IMR-90 (cell line): ENCODE data around the gene DBNDD2. TPM values are rescaled to one million over a fixed set of nuclear protein-coding genes. Genes with fewer than 3 reads are reported as not detected.

Experiments used
- ATAC-seq: fragments of 200-7000 bp; cut with Tn5 transposase; 2 replicates; pipeline ENCODE4 v1.9.1; 2020; ENCODE audit warnings: low read depth, mild to moderate bottlenecking, moderate library complexity
- BruUV-seq: library from RNA; stranded (reverse); fragments of 400-500 nt; replicated peaks from 2 replicates; lab custom pipeline; 2021; lab: Mats Ljungman, UMichigan
- CTCF ChIA-PET: fragments of 300-600 bp; formaldehyde crosslinking; extraction: SDS; loops from one replicate; lab custom pipeline; 2021; ENCODE audit warnings: antibody characterized with exemption; lab: Yijun Ruan, JAX
- POLR2A ChIA-PET: fragments of 300-600 bp; sonication (Branson Sonifier 250); formaldehyde crosslinking; loops from one replicate; lab custom pipeline; 2022; ENCODE audit warnings: antibody characterized with exemption; ENCODE audit not compliant: unreplicated experiment; lab: Charles Lee
- DNase-seq: peaks from one replicate; pipeline ENCODE4 v3.0.0; 2013
- H2AFZ ChIP-seq: replicated peaks from 2 replicates; pipeline ENCODE3; 2013; ENCODE audit warnings: low read length, mild to moderate bottlenecking; ENCODE audit not compliant: poor library complexity
- H2AK5ac ChIP-seq: 2 replicates; pipeline ENCODE4 v1.6.1; 2013; ENCODE audit warnings: low read depth, low read length, inconsistent platforms
- H2AK9ac ChIP-seq: replicated peaks from 2 replicates; pipeline ENCODE3; 2013; ENCODE audit warnings: mild to moderate bottlenecking, low read depth, low read length, moderate library complexity; ENCODE audit not compliant: poor library complexity
- H2BK120ac ChIP-seq: 2 replicates; pipeline ENCODE4 v1.6.1; 2013; ENCODE audit warnings: low read depth, low read length, inconsistent platforms
- H2BK15ac ChIP-seq: 3 replicates; pipeline ENCODE4 v1.6.1; 2013; ENCODE audit warnings: low read depth, low read length, inconsistent platforms
- H2BK20ac ChIP-seq: 2 replicates; pipeline ENCODE4 v1.6.1; 2013; ENCODE audit warnings: low read depth, mild to moderate bottlenecking, inconsistent platforms, low read length, moderate library complexity
- H2BK5ac ChIP-seq: 2 replicates; pipeline ENCODE4 v1.6.1; 2013; ENCODE audit warnings: mild to moderate bottlenecking, low read depth, low read length, inconsistent platforms; ENCODE audit not compliant: poor library complexity, severe bottlenecking
- H3K14ac ChIP-seq: replicated peaks from 2 replicates; pipeline ENCODE4 v1.6.1; 2013; ENCODE audit warnings: low read depth, low read length, inconsistent platforms
- H3K18ac ChIP-seq: 2 replicates; pipeline ENCODE4 v1.6.1; 2013; ENCODE audit warnings: low read depth, low read length, control low read depth
- H3K23ac ChIP-seq: 2 replicates; pipeline ENCODE4 v1.6.1; 2013; ENCODE audit warnings: low read depth, low read length, inconsistent platforms
- H3K27ac ChIP-seq: 2 replicates; pipeline ENCODE4 v1.5.1; 2013; ENCODE audit warnings: mild to moderate bottlenecking, control low read depth, low read length; ENCODE audit not compliant: insufficient read depth
- H3K27me3 ChIP-seq: 2 replicates; pipeline ENCODE4 v1.6.1; 2013; ENCODE audit warnings: low read length; ENCODE audit not compliant: control insufficient read depth, insufficient read depth
- H3K36me3 ChIP-seq: 2 replicates; pipeline ENCODE4 v1.6.1; 2013; ENCODE audit warnings: low read length, mixed read lengths; ENCODE audit not compliant: control insufficient read depth, insufficient read depth
- H3K4ac ChIP-seq: 2 replicates; pipeline ENCODE4 v1.6.1; 2013; ENCODE audit warnings: low read depth, low read length, inconsistent platforms
- H3K4me1 ChIP-seq: 2 replicates; pipeline ENCODE4 v1.6.1; 2013; ENCODE audit warnings: low read length, mixed read lengths; ENCODE audit not compliant: control insufficient read depth, insufficient read depth
- H3K4me2 ChIP-seq: 2 replicates; pipeline ENCODE4 v1.6.1; 2013; ENCODE audit warnings: low read depth, mild to moderate bottlenecking, control low read depth, low read length, moderate library complexity
- H3K4me3 ChIP-seq: 2 replicates; pipeline ENCODE4 v1.5.1; 2013; ENCODE audit warnings: low read depth, mild to moderate bottlenecking, control low read depth, low read length, moderate library complexity; ENCODE audit not compliant: insufficient read depth
- H3K56ac ChIP-seq: 2 replicates; pipeline ENCODE4 v1.6.1; 2013; ENCODE audit warnings: low read length, inconsistent platforms; ENCODE audit not compliant: insufficient read depth; ENCODE audit errors: extremely low read depth
- H3K79me1 ChIP-seq, 2 experiments: 2 replicates each; pipeline ENCODE4 v1.6.1; 2013; ENCODE audit warnings: low read length in 2 of 2, inconsistent platforms in 1 of 2, low read depth in 1 of 2
- H3K9ac ChIP-seq: 2 replicates; pipeline ENCODE4 v1.6.1; 2013; ENCODE audit warnings: low read depth, low read length, control low read depth
- H3K9me1 ChIP-seq: 2 replicates; pipeline ENCODE4 v1.6.1; 2013; ENCODE audit warnings: low read length, inconsistent platforms; ENCODE audit not compliant: insufficient read depth
- H3K9me3 ChIP-seq: 2 replicates; pipeline ENCODE4 v1.6.1; 2013; ENCODE audit warnings: low read length; ENCODE audit not compliant: control insufficient read depth, insufficient read depth
- H4K20me1 ChIP-seq: 2 replicates; pipeline ENCODE4 v1.6.1; 2013; ENCODE audit warnings: low read length, inconsistent platforms; ENCODE audit not compliant: insufficient read depth
- H4K5ac ChIP-seq: 2 replicates; pipeline ENCODE4 v1.6.1; 2013; ENCODE audit warnings: mild to moderate bottlenecking, low read depth, low read length, control low read depth
- H4K8ac ChIP-seq, 2 experiments: 2 replicates each; pipeline ENCODE4 v1.6.1; 2013; ENCODE audit warnings: low read depth in 2 of 2, low read length in 2 of 2, control low read depth in 1 of 2, inconsistent platforms in 1 of 2
- H4K91ac ChIP-seq: 2 replicates; pipeline ENCODE4 v1.6.1; 2013; ENCODE audit warnings: low read depth, low read length, inconsistent platforms; ENCODE audit not compliant: insufficient read depth
- BHLHE40 ChIP-seq: fragments of 150-350 bp; IDR thresholded peaks from 2 replicates; pipeline ENCODE4 v1.6.1; 2016; ENCODE audit warnings: mild to moderate bottlenecking, low read depth, low read length
- CEBPB ChIP-seq: IDR thresholded peaks from 2 replicates; pipeline ENCODE4 v1.6.1; 2012; ENCODE audit warnings: low read depth, low read length, improper control_type of control experiment
- CHD1 ChIP-seq: IDR thresholded peaks from 2 replicates; pipeline ENCODE4 v1.6.1; 2012; ENCODE audit warnings: low read depth, low read length, improper control_type of control experiment
- CTCF ChIP-seq: conservative IDR thresholded peaks from 2 replicates; pipeline ENCODE4 v1.5.1; 2012; ENCODE audit warnings: mild to moderate bottlenecking, low read depth, low read length, improper control_type of control experiment
- ELK1 ChIP-seq: fragments of 150-350 bp; IDR thresholded peaks from 2 replicates; pipeline ENCODE4 v1.6.1; 2016; ENCODE audit warnings: low read depth, mild to moderate bottlenecking, low read length, moderate library complexity, borderline replicate concordance
- FOS ChIP-seq: fragments of 150-350 bp; IDR thresholded peaks from 2 replicates; pipeline ENCODE4 v1.6.1; 2016; ENCODE audit warnings: low read depth, low read length
- MAFK ChIP-seq: IDR thresholded peaks from 2 replicates; pipeline ENCODE4 v1.6.1; 2012; ENCODE audit warnings: low read depth, low read length, improper control_type of control experiment
- MAZ ChIP-seq: IDR thresholded peaks from 2 replicates; pipeline ENCODE4 v1.6.1; 2012; ENCODE audit warnings: low read depth, mild to moderate bottlenecking, low read length, improper control_type of control experiment, moderate library complexity, borderline replicate concordance
- MXI1 ChIP-seq: IDR thresholded peaks from 2 replicates; pipeline ENCODE4 v1.6.1; 2012; ENCODE audit warnings: low read depth, mild to moderate bottlenecking, low read length, moderate library complexity, borderline replicate concordance
- RAD21 ChIP-seq: IDR thresholded peaks from 2 replicates; pipeline ENCODE4 v1.6.1; 2012; ENCODE audit warnings: low read length, improper control_type of control experiment
- RCOR1 ChIP-seq: IDR thresholded peaks from 2 replicates; pipeline ENCODE4 v1.6.1; 2012; ENCODE audit warnings: mild to moderate bottlenecking, low read length, improper control_type of control experiment; ENCODE audit not compliant: insufficient replicate concordance
- RFX5 ChIP-seq: IDR thresholded peaks from 2 replicates; pipeline ENCODE4 v1.8.0; 2012; ENCODE audit warnings: low read depth, mild to moderate bottlenecking, low read length, moderate library complexity
- SMC3 ChIP-seq: fragments of 150-350 bp; IDR thresholded peaks from 2 replicates; pipeline ENCODE4 v1.6.1; 2016; ENCODE audit warnings: low read depth, mild to moderate bottlenecking, antibody characterized with exemption, low read length, moderate library complexity
- WGBS, 2 experiments: methylation state at CpG; one replicate each; pipeline versions ENCODE4 v1.1.5 to v1.1.7; 2013; ENCODE audit warnings: missing lambda C conversion rate in 2 of 2; ENCODE audit not compliant: insufficient read length in 1 of 2; ENCODE audit errors: extremely low coverage in 2 of 2; 5-methylcytosine and 5-hydroxymethylcytosine counted together
- dilution Hi-C: fragments of 300-500 bp; cut with HindIII; formaldehyde crosslinking; loops from one replicate; pipeline ENCODE4 v1.14.3; 2018; ENCODE audit warnings: low sequenced_read_pairs; ENCODE audit not compliant: unreplicated experiment
- in situ Hi-C: fragments of 300-500 bp; cut with MboI; formaldehyde crosslinking; loops from 3 replicates; pipeline ENCODE4 v1.14.3; 2019; ENCODE audit warnings: low sequenced_read_pairs, inconsistent platforms, mixed read lengths
- intact Hi-C: fragments of 100-400 bp; cut with micrococcal nuclease; formaldehyde crosslinking; loops from 2 replicates; pipeline ENCODE4 v1.10.0; 2022
- polyA plus RNA-seq, 3 experiments: library from polyadenylated mRNA; depleted of rRNA; stranded (reverse); fragments of >200 nt; gene quantifications; 2 replicates each; pipeline ENCODE4 v1.2.3, GENCODE V29; 2012; ENCODE audit warnings: low replicate concordance in 1 of 3
- total RNA-seq: library from RNA; depleted of rRNA; stranded (reverse); fragments of >200 nt; gene quantifications from 2 replicates; pipeline ENCODE4 v1.2.3, GENCODE V29; 2012

Gene DBNDD2
- total and polyA plus RNA-seq, 2 of the 4 experiments (the other 2 are of a cell fraction), result 1.3 to 9.3 TPM

GRCh38 chr20:45374966-45375365 lies 33.1 kb upstream of the DBNDD2 start:
- Histone ChIP-seq H3K9me1 (no peaks in the 10 kb centered on the region), H2BK120ac (no peak overlapping the region), H3K56ac (no peak overlapping the region), H3K4me2 (no peak overlapping the region), H2BK20ac (no peak overlapping the region), H3K4me1 (no peaks in the 10 kb centered on the region; the same call in 1 of the 2 replicates), H4K5ac (no peak overlapping the region), H2AK9ac (no peak overlapping the region), H2BK5ac (no peak overlapping the region), H3K18ac (no peak overlapping the region), H3K14ac (no peak overlapping the region), H4K20me1 (no peaks in the 10 kb centered on the region), H3K23ac (no peak overlapping the region), H3K9ac (no peak overlapping the region), H3K27ac (no peak overlapping the region), H3K79me1 (no peaks in the 10 kb centered on the region), H3K36me3 (no peaks in the 10 kb centered on the region), H3K4me3 (no peak overlapping the region), H3K9me3 (no peaks in the 10 kb centered on the region), H4K8ac (no peak overlapping the region), H4K91ac (no peak overlapping the region), H3K27me3 (no peaks in the 10 kb centered on the region), H3K4ac (no peak overlapping the region), H2AFZ (no peak overlapping the region), H2AK5ac (no peak overlapping the region), H2BK15ac (no peak overlapping the region)
- in situ Hi-C loops, result loop anchor here (5.0 kb wide), 1 partner anchor 42 kb away; the partner anchor contains the start of gene PIGT
- WGBS, 2 experiments, result 98% methylated on average over 13 of the region's 14 CpGs; no CpG with 5 or more reads in 1 of the 2 experiments
- intact Hi-C loops, result loop anchor here (1.0 kb wide), 2 partner anchors 62 to 396 kb away; no protein-coding TSS in a partner anchor
- CTCF ChIA-PET, result interaction anchor here (1.7 to 3.7 kb wide), 2 partner anchors 62 to 396 kb away, joined by 6 to 38 read pairs; no protein-coding TSS in a partner anchor
- BruUV-seq, result no TSS peak
- dilution Hi-C loops, result no loop called here
- ATAC-seq, result no peak
- TF ChIP-seq CHD1, result no peak
- TF ChIP-seq RCOR1, result no peak
- TF ChIP-seq MAFK, result no peak
- no peak for TF ChIP-seq FOS
- no peak for TF ChIP-seq ELK1
- TF ChIP-seq RFX5, result no peak
- no peak for TF ChIP-seq SMC3
- TF ChIP-seq MXI1, result no peak
- no peak for TF ChIP-seq BHLHE40
- no peak for TF ChIP-seq CTCF
- TF ChIP-seq MAZ, result no peak
- no peak for TF ChIP-seq CEBPB
- TF ChIP-seq RAD21, result no peak
- POLR2A ChIA-PET, result no interaction called here
- no peak for DNase-seq
